Kidney (tissue), 14 donors: ENCODE data around the gene NMRAL1. TPM values are rescaled to one million over a fixed set of nuclear protein-coding genes. Genes with fewer than 3 reads are reported as not detected.

Experiments used
- DNase-seq, 5 donors: peaks; one replicate each; pipeline ENCODE4 v3.0.0-alpha.2; 2013 to 2020
- FAIRE-seq: peaks from 2 replicates; lab custom pipeline; 2012; peaks lifted over from hg19 to GRCh38; lab: Jason Lieb, UNC
- H3K27ac ChIP-seq, 2 donors: one replicate each; pipeline ENCODE4 v1.7.0; 2013; ENCODE audit warnings: low read depth in 2 of 2, low read length in 2 of 2, inconsistent platforms in 1 of 2
- H3K27me3 ChIP-seq: one replicate; pipeline ENCODE4 v1.7.1; 2013; ENCODE audit warnings: low read length, inconsistent platforms; ENCODE audit not compliant: control insufficient read depth, insufficient read depth
- H3K36me3 ChIP-seq, 3 donors: one replicate each; pipeline versions ENCODE4 v1.7.0 to v1.7.1; 2013; ENCODE audit warnings: low read length in 3 of 3, control low read depth in 1 of 3, inconsistent platforms in 1 of 3; ENCODE audit not compliant: insufficient read depth in 3 of 3, control insufficient read depth in 2 of 3
- H3K4me1 ChIP-seq, 3 donors: one replicate each; pipeline versions ENCODE4 v1.7.0 to v1.7.1; 2013; ENCODE audit warnings: low read length in 3 of 3, inconsistent platforms in 1 of 3, low read depth in 1 of 3; ENCODE audit not compliant: control insufficient read depth in 2 of 3, insufficient read depth in 2 of 3
- H3K4me3 ChIP-seq, 3 donors: one replicate each; pipeline versions ENCODE4 v1.7.0 to v1.8.1; 2013; ENCODE audit warnings: low read length in 3 of 3, control low read depth in 1 of 3, inconsistent platforms in 1 of 3
- H3K9ac ChIP-seq, 3 donors: one replicate each; pipeline versions ENCODE4 v1.7.0 to v1.7.1; 2013; ENCODE audit warnings: low read length in 3 of 3, control low read depth in 1 of 3, inconsistent platforms in 1 of 3
- H3K9me3 ChIP-seq, 3 donors: one replicate each; pipeline versions ENCODE4 v1.7.0 to v1.7.1; 2013; ENCODE audit warnings: low read length in 3 of 3, control low read depth in 1 of 3, inconsistent platforms in 1 of 3; ENCODE audit not compliant: control insufficient read depth in 2 of 3, insufficient read depth in 1 of 3
- intact Hi-C: fragments of 100-400 bp; cut with DNase I; formaldehyde crosslinking; loops from one replicate; pipeline ENCODE4 v1.11.1; 2022
- polyA plus RNA-seq: library from polyadenylated mRNA; stranded (reverse); fragments of 350-450 nt; fragmentation: Illumina TruSeq; extraction: RNeasy Lipid Tissue Mini Kit (QIAGEN cat#74804); gene quantifications from one replicate; pipeline ENCODE4 v1.2.3, GENCODE V29; 2014; ENCODE audit warnings: low read depth, low replicate concordance; ENCODE audit not compliant: insufficient read depth
- total RNA-seq: library from RNA; stranded (reverse); fragmentation: NEBNext Ultra II Directional; extraction: Animal tissue kit (Norgen Biotek cat#: 25700); gene quantifications from one replicate; pipeline ENCODE4 v1.2.1, GENCODE V29; 2021
- TF ChIP-seq, protein P1 (sequence below): IDR thresholded peaks from 3 replicates; pipeline ENCODE4 v1.5.1; 2012; ENCODE audit warnings: mild to moderate bottlenecking, moderate library complexity, borderline replicate concordance; ENCODE audit not compliant: insufficient read depth; ENCODE audit errors: extremely low read depth
- donor health status: control.
- donor health status: control.
- donor health status: control.
- donor health status: control.
- donor health status: control.
- donor health status: DM: yes; HTN: yes; CAD: no.
- donor health status: Normal renal cell carcinoma (clear cell type).

The NMRAL1 gene
- total and polyA plus RNA-seq, 2 donors from 2014 or later: 54.9 to 94.1 TPM

GRCh38 chr16:4517812-4518680 lies 43.6 kb upstream of the NMRAL1 start:
- Histone ChIP-seq H3K9me3 (no peaks in the 10 kb centered on the region), H3K36me3 (peaks cover 0 to 6% (median 0%) of the 10 kb centered on the region in 3 donors), H3K27ac (no peak overlapping the region), H3K4me3 (no peak overlapping the region), H3K9ac (no peak overlapping the region), H3K4me1 (peaks cover 0 to 14% (median 14%) of the 10 kb centered on the region in 3 donors), H3K27me3 (no peaks in the 10 kb centered on the region)
- DNase-seq (peak in 4 of 5 donors; percentile 59 to 83 (median 73)), FAIRE-seq (no peak)
- intact Hi-C loops: no loop called here
- TF ChIP-seq, protein P1, sequence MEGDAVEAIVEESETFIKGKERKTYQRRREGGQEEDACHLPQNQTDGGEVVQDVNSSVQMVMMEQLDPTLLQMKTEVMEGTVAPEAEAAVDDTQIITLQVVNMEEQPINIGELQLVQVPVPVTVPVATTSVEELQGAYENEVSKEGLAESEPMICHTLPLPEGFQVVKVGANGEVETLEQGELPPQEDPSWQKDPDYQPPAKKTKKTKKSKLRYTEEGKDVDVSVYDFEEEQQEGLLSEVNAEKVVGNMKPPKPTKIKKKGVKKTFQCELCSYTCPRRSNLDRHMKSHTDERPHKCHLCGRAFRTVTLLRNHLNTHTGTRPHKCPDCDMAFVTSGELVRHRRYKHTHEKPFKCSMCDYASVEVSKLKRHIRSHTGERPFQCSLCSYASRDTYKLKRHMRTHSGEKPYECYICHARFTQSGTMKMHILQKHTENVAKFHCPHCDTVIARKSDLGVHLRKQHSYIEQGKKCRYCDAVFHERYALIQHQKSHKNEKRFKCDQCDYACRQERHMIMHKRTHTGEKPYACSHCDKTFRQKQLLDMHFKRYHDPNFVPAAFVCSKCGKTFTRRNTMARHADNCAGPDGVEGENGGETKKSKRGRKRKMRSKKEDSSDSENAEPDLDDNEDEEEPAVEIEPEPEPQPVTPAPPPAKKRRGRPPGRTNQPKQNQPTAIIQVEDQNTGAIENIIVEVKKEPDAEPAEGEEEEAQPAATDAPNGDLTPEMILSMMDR: peak; percentile 60

DNA sequence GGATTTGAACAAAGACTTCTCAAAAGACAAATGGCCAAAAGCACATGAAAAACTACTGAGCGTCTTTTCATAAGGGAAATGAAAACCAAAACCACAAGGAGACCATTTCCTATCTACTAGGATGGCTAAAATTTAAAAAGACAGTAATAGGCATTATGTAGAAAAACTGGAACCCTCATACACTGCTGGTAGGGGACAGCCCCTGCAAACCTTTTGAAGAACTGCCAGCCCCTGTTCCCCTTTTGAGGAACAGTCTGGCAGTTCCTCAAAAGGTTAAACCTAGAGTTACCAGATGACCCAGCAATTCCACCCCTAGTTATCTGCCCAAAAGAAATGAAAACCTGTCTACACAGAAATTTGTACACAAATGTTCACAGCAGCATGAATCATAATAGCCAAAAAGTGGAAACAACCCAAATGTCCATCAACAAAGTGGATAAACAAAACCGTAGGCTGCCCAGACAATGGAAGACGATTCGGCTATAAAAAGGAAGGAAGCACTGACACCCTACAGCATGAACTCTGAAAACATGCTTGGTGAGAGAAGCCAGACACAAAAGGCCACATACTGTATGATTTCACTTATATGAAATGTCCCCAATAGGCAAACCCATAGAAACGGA lies 41.3 kb upstream of the NMRAL1 start:
- TF ChIP-seq, protein P1: no peak
- no peak for DNase-seq
- H3K9me3 ChIP-seq: no peaks in the 10 kb centered on the region
- peak overlapping the region in 1 of 3 donors; percentile 20 for H3K9ac ChIP-seq
- FAIRE-seq: no peak
- intact Hi-C loops: no loop called here
- peak overlapping the region; percentile 6 to 45 for H3K27ac ChIP-seq
- H3K4me1 ChIP-seq: peaks cover 0 to 19% (median 17%) of the 10 kb centered on the region in 3 donors
- peaks cover 0 to 25% (median 7%) of the 10 kb centered on the region in 3 donors for H3K36me3 ChIP-seq
- no peaks in the 10 kb centered on the region for H3K27me3 ChIP-seq
- no peak overlapping the region for H3K4me3 ChIP-seq

GRCh38 chr16:4514606-4515005 lies 40.2 kb upstream of the NMRAL1 start:
- no peak for FAIRE-seq
- TF ChIP-seq, protein P1: no peak

More at GRCh38 chr16:4514606-4515005, 40.2 kb upstream of the NMRAL1 start:
- Histone ChIP-seq H3K36me3 (peaks cover 0 to 29% (median 12%) of the 10 kb centered on the region in 3 donors), H3K27me3 (no peaks in the 10 kb centered on the region), H3K4me1 (peaks cover 0 to 19% (median 17%) of the 10 kb centered on the region in 3 donors), H3K9me3 (no peaks in the 10 kb centered on the region), H3K9ac (no peak overlapping the region), H3K27ac (peak overlapping the region; percentile 6 to 37), H3K4me3 (no peak overlapping the region)
- no peak for DNase-seq
- intact Hi-C loops: no loop called here
